PC-9 (cell line): ENCODE measurements around the gene DUSP23. TPM values are rescaled to one million over a fixed set of nuclear protein-coding genes. Genes with fewer than 3 reads are reported as not detected.

Experiments
- BruUV-seq: library from RNA; stranded (reverse); fragments of 400-500 nt; replicated peaks from 2 replicates; lab custom pipeline; 2021; lab: Mats Ljungman, UMichigan
- CTCF ChIA-PET: fragments of 300-600 bp; sonication (Branson Sonifier 250); formaldehyde crosslinking; loops from one replicate; lab custom pipeline; 2022; ENCODE audit warnings: antibody characterized with exemption; lab: Charles Lee
- POLR2A ChIA-PET: fragments of 300-600 bp; sonication (Branson Sonifier 250); formaldehyde crosslinking; loops from one replicate; lab custom pipeline; 2022; ENCODE audit warnings: antibody characterized with exemption; ENCODE audit not compliant: unreplicated experiment; lab: Charles Lee
- DNase-seq, 2 experiments: peaks; one replicate each; pipeline versions ENCODE4 v3.0.0 to v3.0.0-alpha.2; 2015 to 2022; ENCODE audit warnings: mixed read lengths in 1 of 2
- H2AFZ ChIP-seq: fragments of 200-600 bp; sonication (generic); 2 replicates; pipeline ENCODE4 v1.8.1; 2017; ENCODE audit warnings: antibody characterized with exemption
- H3F3A ChIP-seq: fragments of 200-600 bp; sonication (generic); 2 replicates; pipeline ENCODE4 v1.8.1; 2017; ENCODE audit warnings: antibody characterized with exemption, mild to moderate bottlenecking, low read depth; ENCODE audit not compliant: insufficient read depth
- H3K27ac ChIP-seq: fragments of 200-600 bp; sonication (generic); 2 replicates; pipeline ENCODE4 v1.6.1; 2016; ENCODE audit warnings: mixed run types
- H3K27me3 ChIP-seq: fragments of 200-600 bp; sonication (generic); 2 replicates; pipeline ENCODE4 v1.6.1; 2016; ENCODE audit warnings: low read depth, mixed run types; ENCODE audit not compliant: insufficient read depth
- H3K36me3 ChIP-seq: fragments of 200-600 bp; sonication (generic); 2 replicates; pipeline ENCODE4 v1.6.1; 2016; ENCODE audit warnings: low read depth, mixed run types
- H3K4me1 ChIP-seq: fragments of 200-600 bp; sonication (generic); replicated peaks from 2 replicates; pipeline ENCODE4 v1.6.1; 2016; ENCODE audit warnings: mixed run types; ENCODE audit not compliant: insufficient read depth
- H3K4me2 ChIP-seq: fragments of 200-600 bp; sonication (generic); 2 replicates; pipeline ENCODE4 v1.6.1; 2017; ENCODE audit warnings: mixed run types
- H3K4me3 ChIP-seq: fragments of 200-600 bp; sonication (generic); 2 replicates; pipeline ENCODE4 v1.6.1; 2016; ENCODE audit warnings: mixed run types
- H3K79me2 ChIP-seq: fragments of 200-600 bp; sonication (generic); 2 replicates; pipeline ENCODE4 v1.6.1; 2017; ENCODE audit warnings: low read depth, mixed run types
- H3K9me2 ChIP-seq: fragments of 200-600 bp; sonication (generic); 2 replicates; pipeline ENCODE4 v1.8.1; 2017; ENCODE audit warnings: mild to moderate bottlenecking; ENCODE audit not compliant: insufficient read depth
- H3K9me3 ChIP-seq: fragments of 200-600 bp; sonication (generic); 2 replicates; pipeline ENCODE4 v1.8.1; 2016; ENCODE audit warnings: low read depth; ENCODE audit not compliant: insufficient read depth
- H4K20me1 ChIP-seq: fragments of 200-600 bp; sonication (generic); 2 replicates; pipeline ENCODE4 v1.8.1; 2017; ENCODE audit not compliant: insufficient read depth
- CTCF ChIP-seq: fragments of 200-600 bp; sonication (generic); conservative IDR thresholded peaks from 2 replicates; pipeline ENCODE4 v1.6.1; 2017; ENCODE audit warnings: mixed run types, antibody characterized with exemption, mild to moderate bottlenecking, moderate library complexity
- EZH2 ChIP-seq: fragments of 200-600 bp; sonication (generic); IDR thresholded peaks from 2 replicates; pipeline ENCODE4 v1.8.0; 2017; ENCODE audit warnings: antibody characterized with exemption, low read depth
- intact Hi-C: fragments of 100-400 bp; cut with micrococcal nuclease; formaldehyde crosslinking; loops from one replicate; pipeline ENCODE4 v1.10.0; 2022; ENCODE audit not compliant: unreplicated experiment
- total RNA-seq: library from RNA; stranded (reverse); gene quantifications from 2 replicates; pipeline ENCODE4 v1.2.3, GENCODE V29; 2021

The DUSP23 gene
- total RNA-seq, 1 experiment from 2014 or later, result 33.1 TPM

GRCh38 chr1:159821171-159821867, 40.6 kb downstream of the DUSP23 start:
- H3K27me3 ChIP-seq, result peaks cover 21% of the 10 kb centered on the region
- no peak overlapping the region for H3K27ac ChIP-seq
- H3K4me3 ChIP-seq, result no peak overlapping the region
- no peaks in the 10 kb centered on the region for H3K4me1 ChIP-seq
- H2AFZ ChIP-seq, result no peak overlapping the region
- H3K9me2 ChIP-seq, result no peaks in the 10 kb centered on the region
- H3K79me2 ChIP-seq, result no peaks in the 10 kb centered on the region
- H3F3A ChIP-seq, result no peaks in the 10 kb centered on the region
- H4K20me1 ChIP-seq, result no peaks in the 10 kb centered on the region
- no peaks in the 10 kb centered on the region for H3K9me3 ChIP-seq
- no peak for DNase-seq
- ChIA-PET CTCF (no interaction called here), POLR2A (interaction anchor here (0.7 kb wide), 1 partner anchor 251 kb away, joined by 3 read pairs; no protein-coding TSS in a partner anchor)
- H3K4me2 ChIP-seq, result no peak overlapping the region
- intact Hi-C loops, result no loop called here
- BruUV-seq, result no TSS peak
- H3K36me3 ChIP-seq, result no peaks in the 10 kb centered on the region
- TF ChIP-seq CTCF (no peak), EZH2 (no peak)

- H3K79me2 ChIP-seq, result no peaks in the 10 kb centered on the region
- POLR2A ChIA-PET, result no interaction called here
- H2AFZ ChIP-seq, result no peak overlapping the region
- no peak overlapping the region for H3K27ac ChIP-seq
- TF ChIP-seq CTCF (no peak), EZH2 (no peak)
- no peak overlapping the region for H3K4me3 ChIP-seq
- H3K9me3 ChIP-seq, result no peaks in the 10 kb centered on the region
- CTCF ChIA-PET, result no interaction called here
- no peaks in the 10 kb centered on the region for H3K9me2 ChIP-seq
- no peak for DNase-seq
- intact Hi-C loops, result no loop called here
- no peaks in the 10 kb centered on the region for H3K36me3 ChIP-seq
- H3K27me3 ChIP-seq, result peaks cover 21% of the 10 kb centered on the region
- no TSS peak for BruUV-seq
- no peak overlapping the region for H3K4me2 ChIP-seq
- H3K4me1 ChIP-seq, result no peaks in the 10 kb centered on the region
- H4K20me1 ChIP-seq, result no peaks in the 10 kb centered on the region
- H3F3A ChIP-seq, result no peaks in the 10 kb centered on the region
These were observed 42.6 kb downstream of the DUSP23 start for GRCh38 chr1:159823406-159823805.

GRCh38 chr1:159825564-159825963, 44.8 kb downstream of the DUSP23 start:
- CTCF ChIA-PET, result no interaction called here
- no peak overlapping the region for H3K4me3 ChIP-seq
- no peaks in the 10 kb centered on the region for H3K9me2 ChIP-seq
- H3F3A ChIP-seq, result no peaks in the 10 kb centered on the region
- no peak for DNase-seq
- H3K79me2 ChIP-seq, result no peaks in the 10 kb centered on the region
- POLR2A ChIA-PET, result no interaction called here
- H3K27ac ChIP-seq, result no peak overlapping the region
- H3K9me3 ChIP-seq, result no peaks in the 10 kb centered on the region
- intact Hi-C loops, result no loop called here
- H4K20me1 ChIP-seq, result no peaks in the 10 kb centered on the region
- H3K36me3 ChIP-seq, result no peaks in the 10 kb centered on the region
- no TSS peak for BruUV-seq
- no peak for TF ChIP-seq CTCF
- TF ChIP-seq EZH2, result no peak
- H3K4me2 ChIP-seq, result no peak overlapping the region
- H3K4me1 ChIP-seq, result no peaks in the 10 kb centered on the region
- H3K27me3 ChIP-seq, result peaks cover 21% of the 10 kb centered on the region
- H2AFZ ChIP-seq, result no peak overlapping the region
